Liver (tissue), 9 donors: ENCODE data around the gene SBNO1. TPM values are rescaled to one million over a fixed set of nuclear protein-coding genes. Genes with fewer than 3 reads are reported as not detected.

Experiments
- DNase-seq: peaks from one replicate; pipeline ENCODE4 v3.0.0-alpha.2; 2017; ENCODE audit warnings: low spot score
- H3K27ac ChIP-seq, 2 donors: one replicate each; pipeline ENCODE4 v1.7.0; 2013; ENCODE audit warnings: inconsistent platforms in 2 of 2, low read length in 2 of 2, control low read depth in 1 of 2, low read depth in 1 of 2, mild to moderate bottlenecking in 1 of 2
- H3K27me3 ChIP-seq, 4 donors: one replicate each; pipeline versions ENCODE4 v1.6.1 to v1.7.0; 2013; ENCODE audit warnings: low read length in 3 of 4, inconsistent platforms in 1 of 4, mild to moderate bottlenecking in 1 of 4, moderate library complexity in 1 of 4; ENCODE audit not compliant: control insufficient read depth in 4 of 4, insufficient read depth in 4 of 4
- H3K36me3 ChIP-seq, 4 donors: one replicate each; pipeline versions ENCODE4 v1.6.1 to v1.7.0; 2013; ENCODE audit warnings: low read length in 3 of 4, mild to moderate bottlenecking in 3 of 4, low read depth in 1 of 4, moderate library complexity in 1 of 4; ENCODE audit not compliant: control insufficient read depth in 4 of 4, insufficient read depth in 3 of 4
- H3K4me1 ChIP-seq, 4 donors: one replicate each; pipeline versions ENCODE4 v1.6.1 to v1.7.0; 2013; ENCODE audit warnings: low read length in 3 of 4, mild to moderate bottlenecking in 3 of 4, moderate library complexity in 1 of 4; ENCODE audit not compliant: control insufficient read depth in 4 of 4, insufficient read depth in 4 of 4
- H3K4me3 ChIP-seq, 3 donors: one replicate each; pipeline versions ENCODE4 v1.6.1 to v1.7.0; 2013; ENCODE audit warnings: low read length in 3 of 3, control low read depth in 1 of 3, low read depth in 1 of 3, mild to moderate bottlenecking in 1 of 3
- H3K9ac ChIP-seq, 2 donors: one replicate each; pipeline ENCODE4 v1.7.0; 2013; ENCODE audit warnings: low read length in 2 of 2, mild to moderate bottlenecking in 2 of 2, moderate library complexity in 2 of 2, control low read depth in 1 of 2, low read depth in 1 of 2
- H3K9me3 ChIP-seq, 4 donors: one replicate each; pipeline versions ENCODE4 v1.6.1 to v1.7.0; 2013; ENCODE audit warnings: low read length in 3 of 4; ENCODE audit not compliant: control insufficient read depth in 4 of 4
- ATF3 ChIP-seq: IDR thresholded peaks from 2 replicates; pipeline ENCODE4 v1.6.1; 2016; ENCODE audit warnings: antibody characterized with exemption
- CTCF ChIP-seq: fragments of 150-350 bp; IDR thresholded peaks from 2 replicates; pipeline ENCODE4 v1.5.1; 2017; ENCODE audit warnings: improper control_type of control experiment, low read depth, low read length; ENCODE audit not compliant: missing input control
- EGR1 ChIP-seq, 2 donors: IDR thresholded peaks; 2 replicates each; pipeline ENCODE4 v1.6.1; 2016 to 2018; ENCODE audit warnings: antibody characterized with exemption in 2 of 2, low read depth in 2 of 2
- HNF4A ChIP-seq, 2 donors: conservative IDR thresholded peaks; 2 replicates each; pipeline ENCODE4 v1.6.1; 2016; ENCODE audit warnings: antibody characterized with exemption in 2 of 2, mild to moderate bottlenecking in 2 of 2
- HNF4G ChIP-seq: IDR thresholded peaks from 2 replicates; pipeline ENCODE4 v1.6.1; 2016; ENCODE audit warnings: antibody characterized with exemption
- MAX ChIP-seq: IDR thresholded peaks from 2 replicates; pipeline ENCODE4 v1.6.1; 2016; ENCODE audit warnings: antibody characterized with exemption
- NR2F2 ChIP-seq: IDR thresholded peaks from 2 replicates; pipeline ENCODE4 v1.6.1; 2016; ENCODE audit warnings: antibody characterized with exemption
- RAD21 ChIP-seq, 2 donors: IDR thresholded peaks; 2 replicates each; pipeline ENCODE4 v1.6.1; 2016; ENCODE audit warnings: antibody characterized with exemption in 2 of 2, mild to moderate bottlenecking in 2 of 2
- REST ChIP-seq: IDR thresholded peaks from 2 replicates; pipeline ENCODE4 v1.6.1; 2016; ENCODE audit warnings: antibody characterized with exemption, mild to moderate bottlenecking
- RXRA ChIP-seq, 2 donors: IDR thresholded peaks; 2 replicates each; pipeline ENCODE4 v1.6.1; 2017 to 2018; ENCODE audit warnings: antibody characterized with exemption in 2 of 2, mild to moderate bottlenecking in 1 of 2
- SP1 ChIP-seq: IDR thresholded peaks from 2 replicates; pipeline ENCODE4 v1.6.1; 2018; ENCODE audit warnings: antibody characterized with exemption, mild to moderate bottlenecking
- TAF1 ChIP-seq: conservative IDR thresholded peaks from 2 replicates; pipeline ENCODE4 v1.6.1; 2016; ENCODE audit warnings: antibody characterized with exemption, mild to moderate bottlenecking
- YY1 ChIP-seq: IDR thresholded peaks from 2 replicates; pipeline ENCODE4 v1.6.1; 2016; ENCODE audit warnings: antibody characterized with exemption, mild to moderate bottlenecking
- ZBTB33 ChIP-seq: IDR thresholded peaks from 2 replicates; pipeline ENCODE4 v1.6.1; 2016; ENCODE audit warnings: antibody characterized with exemption
- WGBS: extraction: QIAGEN DNeasy Blood & Tissue Kit; methylation state at CpG from one replicate; pipeline ENCODE4 v1.1.7; 2013; 5-methylcytosine and 5-hydroxymethylcytosine counted together
- polyA plus RNA-seq, 2 donors: library from polyadenylated mRNA; stranded (reverse) in 1 of 2; unstranded in 1 of 2; fragments of 200-250 nt in 1 of 2; fragments of >200 nt in 1 of 2; fragmentation: Nextera tagmentation in 1 of 2; extraction: Ambion mirVana in 1 of 2; gene quantifications; one replicate each; pipeline versions ENCODE4 v1.2.1 to v1.2.3, GENCODE V29; 2013 to 2015
- total RNA-seq, 2 donors: library from RNA; depleted of rRNA; stranded (reverse); fragments of >200 nt; gene quantifications; one replicate each; pipeline ENCODE4 v1.2.3, GENCODE V29; 2014
- donor health status: healthy.
- donor health status: healthy.
- donor health status: healthy.
- donor health status: healthy.
- donor health status: healthy.

SBNO1 gene
- total and polyA plus RNA-seq, 4 donors, result 4.0 to 19.8 (median 10.4) TPM

GRCh38 chr12:123396954-123397353 is 32.3 kb upstream of the SBNO1 start:
- Histone ChIP-seq H3K4me3 (no peak overlapping the region), H3K27me3 (no peaks in the 10 kb centered on the region), H3K9ac (no peak overlapping the region), H3K9me3 (no peaks in the 10 kb centered on the region), H3K4me1 (peaks cover 2 to 11% (median 5%) of the 10 kb centered on the region in 4 donors), H3K36me3 (peaks cover 6 to 39% (median 25%) of the 10 kb centered on the region in 4 donors), H3K27ac (no peak overlapping the region)
- DNase-seq, result no peak
- WGBS, result 84% methylated on average over 9 of the region's 9 CpGs
- TF ChIP-seq RXRA (IDR thresholded peaks at IDR 0.05), result no peak
- no peak for TF ChIP-seq YY1
- TF ChIP-seq HNF4G, result no peak
- no peak for TF ChIP-seq TAF1
- no peak for TF ChIP-seq HNF4A (conservative IDR thresholded peaks at IDR 0.05)
- TF ChIP-seq RAD21 (IDR thresholded peaks at IDR 0.05), result no peak
- no peak for TF ChIP-seq CTCF
- no peak for TF ChIP-seq NR2F2
- no peak for TF ChIP-seq ATF3
- no peak for TF ChIP-seq MAX
- no peak for TF ChIP-seq ZBTB33

- no peak overlapping the region for H3K27ac ChIP-seq
- no peak for TF ChIP-seq TAF1
- no peak for TF ChIP-seq YY1
- TF ChIP-seq NR2F2, result no peak
- TF ChIP-seq RAD21 (IDR thresholded peaks at IDR 0.05), result no peak
- TF ChIP-seq MAX, result no peak
- no peak overlapping the region for H3K4me3 ChIP-seq
- DNase-seq, result no peak
- peaks cover 2 to 11% (median 5%) of the 10 kb centered on the region in 4 donors for H3K4me1 ChIP-seq
- WGBS, result over 99% methylated on average over 2 of the region's 2 CpGs
- H3K36me3 ChIP-seq, result peaks cover 6 to 41% (median 29%) of the 10 kb centered on the region in 4 donors
- no peaks in the 10 kb centered on the region for H3K9me3 ChIP-seq
- H3K27me3 ChIP-seq, result no peaks in the 10 kb centered on the region
- no peak overlapping the region for H3K9ac ChIP-seq
Measured at GRCh38 chr12:123396543-123396942, 31.9 kb upstream of the SBNO1 start.

- Histone ChIP-seq H3K4me1 (peaks cover 3 to 16% (median 7%) of the 10 kb centered on the region in 4 donors), H3K4me3 (no peak overlapping the region), H3K27ac (no peak overlapping the region), H3K9me3 (no peaks in the 10 kb centered on the region), H3K36me3 (peaks cover 6 to 41% (median 33%) of the 10 kb centered on the region in 4 donors), H3K27me3 (no peaks in the 10 kb centered on the region), H3K9ac (no peak overlapping the region)
- DNase-seq, result no peak
- no peak for TF ChIP-seq SP1
- TF ChIP-seq RXRA (IDR thresholded peaks at IDR 0.05), result no peak
- TF ChIP-seq TAF1, result no peak
- no peak for TF ChIP-seq HNF4G
- TF ChIP-seq REST, result no peak
- TF ChIP-seq EGR1 (IDR thresholded peaks at IDR 0.05; ENCODE audit: low read depth in 2 of 2), result no peak
- TF ChIP-seq NR2F2, result no peak
- no peak for TF ChIP-seq RAD21 (IDR thresholded peaks at IDR 0.05)
- 85% methylated on average over 5 of the region's 5 CpGs for WGBS
Measured at GRCh38 chr12:123395236-123395635, 30.6 kb upstream of the SBNO1 start.
